GM21576 (cell line): Measurements from ENCODE around the gene FCGR1A.
"Not testable (repeated sequence)": the region's sequence is repeated elsewhere in the genome, so short reads cannot be mapped to it uniquely, and the experiment has no call there.

ENCODE experiments used
- ATAC-seq: cut with Tn5 transposase; IDR thresholded peaks from one replicate; pipeline ENCODE4 v1.9.1; 2021; ENCODE audit warnings: mild to moderate bottlenecking, moderate library complexity; ENCODE audit not compliant: unreplicated experiment

Gene FCGR1A

DNA sequence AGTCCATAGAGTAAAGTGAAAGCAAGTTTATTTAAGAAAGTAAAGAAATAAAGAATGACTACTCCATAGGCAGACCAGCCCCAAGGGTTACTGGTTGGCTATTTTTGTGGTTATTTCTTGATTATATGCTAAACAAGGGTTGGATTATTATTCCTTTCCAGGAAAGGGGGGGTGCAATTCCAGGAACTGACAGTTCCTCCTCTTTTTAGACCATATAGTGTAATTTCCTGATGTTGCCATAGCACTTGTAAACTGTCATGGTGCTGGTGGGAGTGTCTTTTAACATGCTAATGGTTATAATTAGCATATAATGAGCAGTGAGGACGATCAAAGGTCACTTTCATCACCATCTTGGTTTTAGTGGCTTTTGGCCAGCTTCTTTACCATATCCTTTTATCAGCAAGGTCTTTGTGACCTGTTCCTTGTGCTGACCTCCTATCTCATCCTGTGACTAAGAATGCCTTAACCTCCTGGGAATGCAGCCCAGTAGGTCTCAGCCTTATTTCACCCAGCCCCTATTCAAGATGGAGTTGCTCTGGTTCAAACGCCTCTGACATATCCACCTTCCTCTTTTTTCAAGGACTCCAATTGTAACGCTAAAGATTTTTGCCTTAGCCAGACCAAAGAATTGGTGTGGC, 6.9 kb upstream of the FCGR1A start:
- not testable (repeated sequence) for ATAC-seq

DNA sequence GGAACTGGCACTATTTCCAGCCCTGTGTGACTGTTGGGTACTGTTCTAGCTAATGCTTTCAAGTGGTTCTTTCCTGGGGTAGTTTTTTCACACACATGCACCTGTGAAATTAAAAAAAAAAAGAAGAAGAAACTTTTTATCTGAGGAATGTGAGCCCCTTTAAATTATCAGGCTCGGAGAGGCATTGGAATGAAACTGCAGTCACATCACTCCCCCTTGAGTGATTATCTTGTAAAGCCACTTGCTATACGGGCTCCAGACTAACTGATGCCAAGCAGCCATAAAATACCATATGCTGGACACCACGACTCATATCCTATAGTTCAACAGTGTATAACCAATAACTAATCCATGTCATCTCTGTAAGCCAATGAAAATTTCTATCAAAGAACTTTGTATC, 5.4 kb upstream of the FCGR1A start:
- not testable (repeated sequence) for ATAC-seq

DNA sequence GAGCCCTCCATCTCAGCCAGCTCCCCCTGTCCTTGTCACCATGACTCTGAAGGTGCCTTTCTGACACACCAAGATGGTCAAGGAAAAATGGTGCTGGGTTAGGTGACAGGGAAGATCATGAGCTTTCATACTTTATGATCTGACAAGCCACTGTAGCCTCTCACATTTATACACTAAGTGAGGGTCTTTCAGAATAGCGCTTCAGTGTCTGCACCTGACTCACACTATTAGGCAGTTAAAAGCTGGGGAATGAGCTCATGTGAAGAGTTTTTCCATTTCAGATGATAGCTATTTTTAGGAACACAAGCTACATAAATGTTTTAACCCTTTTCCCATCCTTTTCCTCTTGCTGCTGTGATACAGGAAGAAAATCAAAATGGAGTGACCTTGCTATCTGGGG, 4.2 kb upstream of the FCGR1A start:
- not testable (repeated sequence) for ATAC-seq

DNA sequence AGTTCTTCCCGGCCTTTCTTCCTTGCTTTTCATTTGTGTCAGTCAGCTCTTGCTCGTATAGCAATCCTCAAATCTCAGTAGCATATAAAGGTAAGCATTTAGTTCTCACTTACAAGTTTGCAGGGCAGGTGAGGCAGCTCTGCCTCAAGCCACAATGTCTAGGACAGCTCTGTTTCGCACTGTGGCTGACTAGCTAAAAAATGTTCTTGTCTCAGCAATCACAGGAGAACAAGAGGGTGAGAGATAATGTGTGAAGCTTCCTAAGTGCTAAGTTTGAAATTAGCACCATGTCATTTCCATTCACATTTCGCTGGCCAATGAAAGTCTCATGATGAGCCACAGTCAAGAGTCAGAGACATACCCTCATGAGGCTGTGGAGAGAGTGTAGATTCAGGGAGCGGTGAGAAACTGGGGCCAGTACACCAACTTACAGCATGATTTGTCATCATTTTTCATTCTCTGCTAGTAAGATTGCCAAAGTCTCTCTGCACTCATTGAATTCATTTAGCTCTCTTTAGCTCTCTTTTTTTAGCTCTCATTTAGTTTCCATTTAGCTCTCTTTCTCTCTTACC, 995 bp upstream of the FCGR1A start:
- not testable (repeated sequence) for ATAC-seq

DNA sequence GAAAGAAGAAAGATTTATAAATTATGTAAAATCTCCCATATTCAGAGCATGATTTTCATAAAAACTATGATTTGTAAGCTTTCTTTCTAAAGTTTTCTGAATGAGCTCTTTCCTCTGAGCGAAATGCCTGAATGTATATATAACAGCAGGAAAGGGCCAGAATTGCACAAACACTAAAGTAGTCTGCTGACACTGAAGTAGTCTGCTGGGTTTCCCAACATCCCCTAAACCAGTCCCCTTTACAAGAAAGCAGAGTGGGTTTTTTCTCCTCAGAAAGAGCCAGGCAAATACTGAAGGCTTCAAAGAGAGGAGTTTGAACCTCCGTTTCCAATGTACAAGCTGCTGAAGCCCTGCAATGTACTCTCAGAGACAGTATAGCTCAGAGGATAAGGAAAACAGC, 795 bp downstream of the FCGR1A start:
- not testable (repeated sequence) for ATAC-seq

DNA sequence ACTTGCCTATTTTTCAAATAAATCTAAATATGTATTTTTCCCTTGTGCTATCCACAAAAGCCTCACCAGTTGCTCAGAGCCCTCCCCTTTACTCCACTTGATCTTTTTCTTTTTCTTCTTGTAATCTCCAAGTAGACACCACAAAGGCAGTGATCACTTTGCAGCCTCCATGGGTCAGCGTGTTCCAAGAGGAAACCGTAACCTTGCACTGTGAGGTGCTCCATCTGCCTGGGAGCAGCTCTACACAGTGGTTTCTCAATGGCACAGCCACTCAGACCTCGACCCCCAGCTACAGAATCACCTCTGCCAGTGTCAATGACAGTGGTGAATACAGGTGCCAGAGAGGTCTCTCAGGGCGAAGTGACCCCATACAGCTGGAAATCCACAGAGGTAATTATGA, 1.4 kb downstream of the FCGR1A start:
- not testable (repeated sequence) for ATAC-seq

DNA sequence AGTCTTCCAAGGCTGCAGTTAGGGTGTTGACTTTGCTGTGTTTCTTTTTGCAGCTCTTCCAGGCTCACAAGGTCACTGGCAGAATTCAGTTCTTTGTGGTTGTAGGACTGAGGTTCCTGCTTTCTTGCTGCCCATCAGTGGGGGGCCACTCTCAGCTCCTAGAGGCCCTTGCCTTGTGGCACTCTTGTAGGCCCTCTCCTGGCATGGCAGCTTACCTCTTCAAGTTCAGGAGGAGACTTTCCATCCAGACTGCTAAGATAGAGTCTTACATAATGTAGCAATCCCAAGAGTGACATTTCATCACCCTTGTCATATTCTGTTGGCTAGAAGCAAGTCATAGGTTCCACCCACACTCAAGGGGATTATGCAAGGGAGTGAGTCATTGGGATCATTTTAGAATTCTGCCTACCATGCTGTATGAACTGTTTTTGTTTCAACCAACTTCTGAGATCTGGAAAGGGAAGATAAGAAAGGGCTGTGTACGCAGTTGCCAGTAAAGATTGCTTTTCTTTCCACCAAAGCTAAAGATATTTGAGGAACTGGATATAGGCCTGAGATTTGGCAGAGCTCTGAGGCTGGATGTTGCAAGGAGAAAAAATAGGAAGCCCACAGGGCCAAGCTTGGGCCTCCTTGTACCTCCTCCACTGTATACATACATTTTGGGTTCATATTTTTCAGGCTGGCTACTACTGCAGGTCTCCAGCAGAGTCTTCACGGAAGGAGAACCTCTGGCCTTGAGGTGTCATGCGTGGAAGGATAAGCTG, 5.4 kb downstream of the FCGR1A start:
- not testable (repeated sequence) for ATAC-seq

DNA sequence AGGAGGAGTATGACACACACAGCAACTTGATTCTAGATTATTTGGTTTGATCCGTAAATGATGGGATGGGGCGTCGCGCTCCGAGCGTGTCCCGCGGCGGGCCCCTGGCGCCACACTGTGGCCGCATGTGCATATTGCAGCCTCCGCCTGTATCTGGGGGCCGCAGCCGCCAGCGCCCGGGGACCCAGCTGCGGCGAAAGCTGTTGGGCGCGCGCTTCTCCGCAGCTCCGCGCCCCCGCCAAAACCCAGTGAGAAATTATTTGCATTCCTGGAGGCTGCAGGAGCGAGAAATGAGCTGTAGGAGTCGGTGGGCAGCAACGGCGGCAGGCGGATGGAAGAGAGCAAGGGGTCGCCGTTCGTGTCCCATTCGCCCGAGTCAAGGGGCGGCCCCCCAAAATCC, 10.0 kb downstream of the FCGR1A start:
- peak; percentile 73 for ATAC-seq

DNA sequence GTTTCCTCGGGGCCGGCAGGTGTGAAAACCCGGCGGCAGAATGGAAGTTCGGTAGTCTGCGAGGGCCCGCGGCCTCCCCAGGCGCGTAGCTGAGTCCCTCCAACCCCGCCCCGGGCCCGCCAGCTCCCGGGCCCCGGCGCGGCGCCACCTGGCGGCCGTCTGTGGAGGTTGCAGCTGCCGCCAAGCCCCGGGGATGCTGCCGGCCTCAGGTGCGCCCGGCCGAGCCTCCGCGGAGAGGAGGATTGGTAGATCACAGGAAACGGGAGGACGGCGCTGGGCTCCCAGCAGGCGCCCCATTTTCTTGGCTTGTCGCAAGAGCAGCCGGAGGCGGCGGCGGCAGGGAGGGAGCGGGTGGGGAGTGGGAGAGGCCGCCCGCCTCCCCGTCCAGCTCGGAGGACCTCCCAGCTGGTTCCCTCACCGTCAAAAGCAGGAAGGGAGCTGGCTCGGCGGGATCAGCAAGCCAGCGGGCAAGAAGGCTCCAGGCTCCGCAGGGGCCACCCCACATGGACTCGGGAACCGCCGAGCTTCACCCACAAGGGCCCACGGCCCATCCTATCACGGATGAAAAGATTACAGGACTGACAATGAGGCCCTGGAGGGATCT, 10.5 kb downstream of the FCGR1A start:
- peak; percentile 80 for ATAC-seq

DNA sequence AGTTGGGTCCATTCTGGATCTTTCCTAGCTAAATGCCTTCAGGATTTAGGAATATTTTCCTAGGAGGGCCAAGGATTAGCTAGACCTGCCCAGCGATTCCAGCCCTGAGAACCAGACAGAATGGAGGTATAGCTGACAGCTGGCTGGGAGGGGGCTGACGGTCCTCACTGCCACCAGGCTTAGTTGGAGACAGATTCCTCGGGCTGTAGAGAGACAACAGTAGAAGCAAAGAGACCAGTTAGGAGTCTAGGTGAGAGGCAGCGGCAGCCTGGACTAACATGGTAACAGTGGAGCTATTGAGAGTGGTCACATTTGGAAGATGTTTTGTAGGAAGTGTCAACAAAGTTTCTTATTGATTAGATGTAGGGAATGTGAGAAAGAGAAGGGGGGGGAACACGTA, 11.4 kb downstream of the FCGR1A start:
- ATAC-seq = not testable (repeated sequence)

DNA sequence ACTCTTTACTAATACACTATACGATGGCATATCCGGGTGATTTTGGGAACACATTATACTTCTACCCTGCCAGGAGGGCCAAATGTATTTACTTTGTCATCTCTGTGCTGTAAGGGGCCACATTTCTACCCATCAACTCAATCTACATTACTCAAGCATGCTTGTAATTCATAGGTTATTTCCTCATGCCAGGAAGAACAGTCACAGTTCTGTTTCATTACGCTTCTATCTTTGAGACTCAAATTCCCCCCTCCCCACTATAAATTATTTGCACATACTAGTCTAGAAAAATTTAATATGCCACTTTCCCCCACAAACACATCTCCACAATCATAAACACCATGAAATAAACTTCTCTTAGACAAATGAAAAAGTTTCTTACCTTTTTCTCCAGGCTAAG, 19.1 kb downstream of the FCGR1A start:
- ATAC-seq = not testable (repeated sequence)

DNA sequence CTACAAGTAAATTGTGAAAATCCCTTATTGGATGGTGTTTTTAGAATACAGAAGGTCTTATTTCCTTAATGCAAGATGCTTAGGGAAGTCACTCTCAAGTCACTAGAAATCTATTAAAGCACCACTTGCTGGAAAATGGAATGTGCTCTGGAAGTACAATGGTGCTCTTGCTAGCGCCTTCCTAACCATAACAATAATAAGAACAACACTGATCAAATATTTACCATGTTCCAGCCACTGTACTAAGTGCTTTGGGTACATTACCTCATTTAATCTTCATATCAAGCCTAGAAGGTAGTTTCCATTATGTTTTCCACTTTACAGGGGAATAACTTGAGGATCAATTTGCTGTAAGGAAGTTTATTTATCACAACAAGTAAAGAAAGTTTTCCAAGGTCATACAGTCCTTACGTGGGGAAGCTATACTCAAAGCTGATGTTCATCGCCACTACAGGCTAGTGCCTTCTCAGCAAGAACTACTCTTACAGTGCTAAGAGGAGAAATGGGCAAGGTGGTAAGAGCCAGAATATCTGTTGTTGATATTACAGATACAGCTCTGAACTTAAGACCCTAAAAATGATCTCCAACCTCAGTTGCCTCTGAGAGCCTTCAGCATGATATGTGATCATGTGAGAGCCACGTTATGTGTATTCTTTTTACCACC, 22.1 kb downstream of the FCGR1A start:
- ATAC-seq = not testable (repeated sequence)

DNA sequence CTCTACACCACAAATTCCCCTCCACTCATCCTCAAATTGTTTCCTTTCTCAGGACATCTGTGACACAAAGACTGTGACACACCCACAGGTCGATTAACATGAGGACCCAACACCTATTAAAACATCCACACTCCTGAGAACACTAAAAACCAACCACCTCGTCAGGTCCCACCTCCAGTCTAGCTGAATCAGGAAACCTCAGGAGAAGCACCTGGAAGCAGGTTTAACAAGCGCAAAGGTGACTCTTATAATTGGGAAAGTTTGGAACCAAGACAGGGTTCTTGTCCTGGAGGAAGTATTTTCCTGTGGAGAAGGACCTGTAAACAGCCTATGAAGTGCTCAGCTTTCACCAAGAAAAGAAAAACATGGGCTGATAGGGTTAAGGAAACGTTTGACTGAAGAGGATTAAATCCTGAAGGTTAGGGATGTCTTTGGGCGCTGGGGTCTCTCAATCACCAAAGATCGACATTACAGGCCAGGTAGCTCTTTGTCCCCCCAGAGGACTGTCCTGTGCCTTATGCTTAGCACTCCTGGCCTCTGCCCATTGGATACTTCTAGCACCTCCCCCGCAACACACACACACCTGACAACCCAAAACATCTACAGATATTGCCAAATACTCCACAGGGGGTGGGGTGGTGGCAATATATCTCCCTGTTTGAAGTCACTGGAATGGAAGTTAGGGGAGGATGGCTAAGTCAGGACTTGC, 28.4 kb downstream of the FCGR1A start:
- ATAC-seq = not testable (repeated sequence)

DNA sequence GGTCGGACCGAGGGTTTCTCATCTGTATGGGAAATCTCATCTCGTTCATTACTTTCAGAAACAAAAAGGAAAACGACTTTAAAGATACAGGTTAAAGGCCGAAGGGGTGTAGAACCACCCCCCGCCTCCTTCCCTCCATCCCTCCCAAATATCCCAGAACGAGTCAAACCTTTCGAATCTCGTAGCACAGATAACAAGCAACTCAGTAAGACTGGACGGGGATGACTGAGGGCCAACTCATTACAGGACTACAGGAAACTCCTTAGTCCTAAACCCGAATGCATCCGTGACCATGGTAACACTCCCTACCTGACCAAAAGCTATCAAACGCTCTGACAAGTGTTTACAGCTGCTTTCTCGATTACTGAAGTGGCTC, 29.0 kb downstream of the FCGR1A start:
- ATAC-seq = peak; percentile 20

DNA sequence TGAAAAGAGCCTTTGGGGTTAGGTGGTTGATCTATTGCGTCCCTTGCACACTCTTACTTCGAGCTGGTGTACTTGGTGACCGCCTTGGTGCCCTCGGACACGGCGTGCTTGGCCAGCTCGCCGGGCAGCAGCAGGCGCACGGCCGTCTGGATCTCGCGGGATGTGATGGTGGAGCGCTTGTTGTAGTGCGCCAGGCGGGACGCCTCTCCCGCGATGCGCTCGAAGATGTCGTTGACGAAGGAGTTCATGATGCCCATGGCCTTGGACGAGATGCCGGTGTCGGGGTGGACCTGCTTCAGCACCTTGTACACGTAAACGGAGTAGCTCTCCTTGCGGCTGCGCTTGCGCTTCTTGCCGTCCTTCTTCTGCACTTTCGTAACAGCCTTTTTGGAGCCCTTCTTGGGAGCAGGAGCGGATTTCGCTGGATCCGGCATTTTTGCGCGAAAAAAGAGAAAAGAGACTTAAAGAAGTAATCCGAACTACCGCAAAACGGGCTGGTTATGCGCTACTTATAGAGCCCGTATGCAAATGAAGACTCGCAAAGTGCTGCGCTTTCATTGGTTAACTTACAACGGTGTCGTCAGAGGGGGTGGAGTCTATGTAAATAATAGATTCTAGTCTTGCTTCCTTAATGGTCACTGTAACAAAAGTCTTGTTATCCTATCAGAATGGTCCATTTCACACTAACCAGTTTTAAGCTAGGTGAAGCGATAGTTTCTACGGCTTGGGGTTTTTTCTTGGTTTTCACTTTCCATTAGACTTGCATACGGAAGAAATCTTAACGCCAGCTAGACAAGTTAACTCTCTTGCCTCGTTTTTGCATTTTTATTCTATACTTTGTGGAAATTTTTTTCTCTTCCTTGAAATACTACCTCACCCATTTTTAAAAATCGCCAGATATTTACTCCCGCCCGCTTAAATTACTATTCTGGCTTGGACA, 29.7 kb downstream of the FCGR1A start:
- ATAC-seq = peak; percentile 81

DNA sequence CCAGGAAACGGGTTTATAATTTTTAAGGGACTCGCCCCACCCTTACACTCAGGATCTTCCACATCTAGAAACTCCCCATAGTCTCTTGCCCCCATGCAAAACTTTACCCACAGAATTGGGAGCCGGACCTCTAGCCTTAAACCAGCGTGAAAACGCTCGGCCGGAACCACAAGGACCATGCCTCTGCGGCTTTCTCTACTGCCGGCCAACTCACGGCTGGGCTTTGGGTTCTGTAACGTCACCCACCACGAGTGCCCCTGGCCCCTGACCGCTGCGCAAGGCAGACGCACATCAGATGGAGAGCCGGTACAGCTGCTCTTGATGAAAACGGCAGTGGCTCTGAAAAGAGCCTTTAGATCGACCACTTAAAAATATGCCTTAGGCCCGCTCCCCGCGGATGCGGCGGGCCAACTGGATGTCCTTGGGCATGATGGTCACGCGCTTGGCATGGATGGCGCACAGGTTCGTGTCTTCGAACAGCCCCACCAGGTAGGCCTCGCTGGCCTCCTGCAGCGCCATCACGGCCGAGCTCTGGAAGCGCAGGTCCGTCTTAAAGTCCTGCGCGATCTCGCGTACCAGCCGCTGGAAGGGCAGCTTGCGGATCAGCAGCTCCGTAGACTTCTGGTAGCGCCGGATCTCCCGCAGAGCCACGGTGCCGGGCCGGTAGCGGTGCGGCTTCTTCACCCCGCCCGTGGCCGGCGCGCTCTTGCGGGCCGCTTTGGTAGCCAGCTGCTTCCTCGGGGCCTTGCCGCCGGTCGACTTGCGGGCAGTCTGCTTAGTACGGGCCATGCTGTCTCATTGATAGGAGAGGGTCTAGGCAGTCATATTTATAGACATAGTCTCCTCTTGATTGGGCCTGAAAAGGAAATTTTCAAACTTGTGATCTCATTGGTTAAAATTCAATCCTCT, 30.7 kb downstream of the FCGR1A start:
- not testable (repeated sequence) for ATAC-seq

DNA sequence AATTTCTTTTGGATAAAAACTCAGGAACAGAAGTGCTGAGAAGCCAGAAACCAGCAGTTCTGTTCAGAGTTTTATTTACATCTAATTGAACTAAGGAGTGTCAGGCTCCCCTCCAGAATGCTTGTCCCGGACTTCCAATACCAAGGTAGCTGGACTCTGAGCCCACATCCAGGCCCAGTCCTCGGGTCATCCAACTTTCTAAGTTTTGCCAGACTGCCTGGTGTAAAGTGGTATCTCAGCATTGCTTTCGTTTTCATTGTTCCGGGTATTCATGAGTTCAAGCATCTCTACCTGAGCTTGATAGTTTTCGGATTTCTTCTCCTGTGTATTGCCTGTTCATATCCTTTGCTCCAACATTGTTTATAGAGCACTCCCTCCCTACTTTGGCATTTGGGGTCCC, 37.9 kb downstream of the FCGR1A start:
- ATAC-seq = not testable (repeated sequence)

DNA sequence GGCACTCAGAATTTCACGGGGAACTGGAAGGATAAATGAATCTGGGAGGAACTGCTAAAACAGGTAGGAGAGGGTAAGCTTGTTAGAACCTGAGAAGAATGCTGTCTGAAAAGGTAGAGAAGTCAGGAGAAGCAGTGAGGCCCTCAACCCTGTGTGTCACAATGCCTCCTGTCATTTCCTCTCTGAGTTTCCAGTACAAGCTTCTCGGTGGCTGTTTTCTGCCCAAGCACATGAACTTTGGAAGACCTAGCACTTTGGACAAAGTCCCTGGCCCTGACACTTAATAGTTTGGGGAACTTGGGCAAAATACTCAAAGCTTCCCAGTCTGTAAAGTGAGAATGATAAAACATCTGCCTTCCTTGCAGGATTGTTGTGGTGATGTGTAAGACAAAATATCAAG, 44.1 kb downstream of the FCGR1A start:
- not testable (repeated sequence) for ATAC-seq
